WTC11 (cell line): Measurements from ENCODE around the gene PGPEP1. TPM values are rescaled to one million over a fixed set of nuclear protein-coding genes. Genes with fewer than 3 reads are reported as not detected.

Experiments used
- ATAC-seq: fragments of 200-7000 bp; cut with Tn5 transposase; 2 replicates; pipeline ENCODE4 v1.10.0; 2021; ENCODE audit warnings: mild to moderate bottlenecking, moderate library complexity
- CTCF ChIA-PET: fragments of 300-600 bp; sonication (Branson Sonifier 250); formaldehyde crosslinking; loops from one replicate; lab custom pipeline; 2021; ENCODE audit warnings: antibody characterized with exemption; lab: Charles Lee
- POLR2A ChIA-PET: fragments of 350-600 bp; sonication (Branson Sonifier 250); formaldehyde crosslinking; loops from one replicate; lab custom pipeline; 2021; ENCODE audit warnings: antibody characterized with exemption; lab: Charles Lee
- DNase-seq: peaks from one replicate; pipeline ENCODE4 v3.0.0; 2021; ENCODE audit warnings: low spot score
- H3K27ac Mint-ChIP-seq: 2 replicates; pipeline ENCODE4 v1.8.0; 2021; ENCODE audit warnings: mixed read lengths
- H3K27me3 Mint-ChIP-seq: 2 replicates; pipeline ENCODE4 v1.8.0; 2021; ENCODE audit warnings: low read depth, mild to moderate bottlenecking, moderate library complexity, mixed read lengths
- H3K36me3 Mint-ChIP-seq: 2 replicates; pipeline ENCODE4 v1.8.0; 2021; ENCODE audit warnings: mixed read lengths
- H3K4me1 Mint-ChIP-seq: 2 replicates; pipeline ENCODE4 v1.8.0; 2022; ENCODE audit warnings: mixed read lengths
- H3K4me3 Mint-ChIP-seq: 2 replicates; pipeline ENCODE4 v1.8.0; 2021; ENCODE audit warnings: mild to moderate bottlenecking, moderate library complexity, mixed read lengths
- H3K9me3 Mint-ChIP-seq: 2 replicates; pipeline ENCODE4 v1.8.0; 2021; ENCODE audit warnings: mixed read lengths
- AFF4 ChIP-seq: sonication (generic); formaldehyde crosslinking; IDR thresholded peaks from 2 replicates; pipeline ENCODE4 v1.8.1; 2023; ENCODE audit warnings: mild to moderate bottlenecking, missing genetic modification reagents, borderline replicate concordance
- ATF3 ChIP-seq: sonication (generic); formaldehyde crosslinking; conservative IDR thresholded peaks from 2 replicates; pipeline ENCODE4 v1.8.1; 2022; ENCODE audit warnings: mild to moderate bottlenecking, missing genetic modification reagents
- E2F1 ChIP-seq: sonication (generic); formaldehyde crosslinking; IDR thresholded peaks from 2 replicates; pipeline ENCODE4 v1.8.0; 2022; ENCODE audit warnings: mild to moderate bottlenecking, missing genetic modification reagents
- FOXK1 ChIP-seq: sonication (generic); formaldehyde crosslinking; IDR thresholded peaks from 2 replicates; pipeline ENCODE4 v1.8.0; 2022; ENCODE audit warnings: mild to moderate bottlenecking, moderate library complexity, missing genetic modification reagents
- FOXP1 ChIP-seq: sonication (generic); formaldehyde crosslinking; IDR thresholded peaks from 2 replicates; pipeline ENCODE4 v1.8.0; 2022; ENCODE audit warnings: missing genetic modification reagents, mild to moderate bottlenecking, moderate library complexity, borderline replicate concordance
- IRF2 ChIP-seq: sonication (generic); formaldehyde crosslinking; IDR thresholded peaks from 2 replicates; pipeline ENCODE4 v1.8.0; 2022; ENCODE audit warnings: low read depth, missing genetic modification reagents, borderline replicate concordance
- JUN ChIP-seq: sonication (generic); formaldehyde crosslinking; IDR thresholded peaks from 2 replicates; pipeline ENCODE4 v1.8.0; 2023; ENCODE audit warnings: mild to moderate bottlenecking, missing genetic modification reagents
- NFATC4 ChIP-seq: fragments of 250-450 bp; sonication (Bioruptor Pico); IDR thresholded peaks from 2 replicates; pipeline ENCODE4 v1.9.0; 2021; ENCODE audit warnings: mild to moderate bottlenecking
- SMAD4 ChIP-seq: sonication (generic); formaldehyde crosslinking; IDR thresholded peaks from 2 replicates; pipeline ENCODE4 v1.8.0; 2022; ENCODE audit warnings: mild to moderate bottlenecking, missing genetic modification reagents
- STAT6 ChIP-seq: sonication (generic); formaldehyde crosslinking; conservative IDR thresholded peaks from 2 replicates; pipeline ENCODE4 v1.8.1; 2023; ENCODE audit warnings: mild to moderate bottlenecking, low read depth, missing genetic modification reagents, moderate library complexity
- ZNF121 ChIP-seq: sonication (generic); formaldehyde crosslinking; IDR thresholded peaks from 2 replicates; pipeline ENCODE4 v1.8.0; 2023; ENCODE audit warnings: missing genetic modification reagents
- ZNF425 ChIP-seq: fragments of 250-450 bp; sonication (Bioruptor Pico); conservative IDR thresholded peaks from 2 replicates; pipeline ENCODE4 v1.9.0; 2021; ENCODE audit warnings: mild to moderate bottlenecking
- ZSCAN18 ChIP-seq: fragments of 250-450 bp; sonication (Bioruptor Pico); IDR thresholded peaks from 2 replicates; pipeline ENCODE4 v2.1.2; 2022; ENCODE audit warnings: mild to moderate bottlenecking, moderate library complexity
- total RNA-seq: library from RNA; stranded (reverse); gene quantifications from 3 replicates; pipeline ENCODE4 v1.2.3, GENCODE V29; 2021

PGPEP1 gene
- total RNA-seq, 1 experiment from 2014 or later: 68.1 TPM

GRCh38 chr19:18336121-18336520 lies 4.3 kb upstream of the PGPEP1 start:
- Mint-ChIP-seq H3K9me3 (no peaks in the 10 kb centered on the region), H3K27me3 (no peaks in the 10 kb centered on the region), H3K4me1 (peaks cover 18% of the 10 kb centered on the region), H3K27ac (no peak overlapping the region; the same call in 1 of the 2 replicates), H3K36me3 (no peaks in the 10 kb centered on the region), H3K4me3 (no peak overlapping the region)
- TF ChIP-seq FOXP1 (CRISPR knock-in tag): no peak
- no peak for TF ChIP-seq JUN
- no peak for TF ChIP-seq STAT6
- TF ChIP-seq SMAD4: no peak
- no peak for TF ChIP-seq ZNF121 (CRISPR knock-in tag)
- TF ChIP-seq NFATC4 (CRISPR knock-in tag): no peak
- TF ChIP-seq IRF2 (CRISPR knock-in tag): no peak
- TF ChIP-seq AFF4 (CRISPR knock-in tag): no peak
- no peak for TF ChIP-seq ZNF425 (CRISPR knock-in tag)
- no peak for TF ChIP-seq ZSCAN18 (CRISPR knock-in tag)
- TF ChIP-seq FOXK1 (CRISPR knock-in tag): no peak
- TF ChIP-seq E2F1 (CRISPR knock-in tag): no peak
- no peak for TF ChIP-seq ATF3 (CRISPR knock-in tag)
- POLR2A ChIA-PET: interaction anchor here (1.0 to 1.1 kb wide), 2 partner anchors 14 to 54 kb away, joined by 3 read pairs; no protein-coding TSS in a partner anchor
- DNase-seq: no peak
- ATAC-seq: no peak
- CTCF ChIA-PET: interaction anchor here (0.8 to 5.1 kb wide), 7 partner anchors 7 to 66 kb away, joined by 3 to 76 read pairs (median 3); partner anchors contain the start of gene GDF15
